SK-N-SH treated with all-trans-retinoic acid at 6 μM for 48 hours (cell line): ENCODE data around the gene TFCP2L1.

Source experiments
- ATAC-seq: fragments of 200-7000 bp; cut with Tn5 transposase; 3 replicates; pipeline ENCODE4 v1.9.1; 2020; ENCODE audit warnings: mild to moderate bottlenecking, moderate library complexity
- ARNTL ChIP-seq: fragments of 450-650 bp; formaldehyde crosslinking; IDR thresholded peaks from 2 replicates; pipeline ENCODE4 v1.5.0; 2020; ENCODE audit warnings: low read depth, mild to moderate bottlenecking, moderate library complexity, borderline replicate concordance
- BACH2 ChIP-seq: fragments of 250-450 bp; sonication (Bioruptor Pico); IDR thresholded peaks from 2 replicates; pipeline ENCODE4 v1.9.0; 2021; ENCODE audit warnings: mild to moderate bottlenecking, borderline replicate concordance
- CSDC2 ChIP-seq: fragments of 250-450 bp; sonication (Bioruptor Pico); IDR thresholded peaks from 2 replicates; pipeline ENCODE4 v1.5.0; 2020; ENCODE audit warnings: mild to moderate bottlenecking, moderate library complexity
- ESRRG ChIP-seq: fragments of 250-450 bp; sonication (Bioruptor Pico); IDR thresholded peaks from 2 replicates; pipeline ENCODE4 v1.6.1; 2021; ENCODE audit warnings: mild to moderate bottlenecking
- ISL1 ChIP-seq: fragments of 250-450 bp; sonication (Bioruptor Pico); IDR thresholded peaks from 2 replicates; pipeline ENCODE4 v2.1.2; 2022; ENCODE audit warnings: mild to moderate bottlenecking, moderate library complexity
- OSR1 ChIP-seq: fragments of 250-450 bp; sonication (Bioruptor Pico); IDR thresholded peaks from 2 replicates; pipeline ENCODE4 v1.8.0; 2022; ENCODE audit warnings: moderate library complexity, mild to moderate bottlenecking, inconsistent platforms
- PPARA ChIP-seq: fragments of 250-450 bp; sonication (Bioruptor Pico); IDR thresholded peaks from 2 replicates; pipeline ENCODE4 v1.5.0; 2020; ENCODE audit warnings: mild to moderate bottlenecking, borderline replicate concordance
- RARB ChIP-seq: fragments of 250-450 bp; sonication (Bioruptor Pico); IDR thresholded peaks from 2 replicates; pipeline ENCODE4 v1.8.0; 2021; ENCODE audit warnings: mild to moderate bottlenecking, moderate library complexity
- SNAI2 ChIP-seq: fragments of 250-450 bp; sonication (Bioruptor Pico); IDR thresholded peaks from 2 replicates; pipeline ENCODE4 v1.5.0; 2020; ENCODE audit warnings: mild to moderate bottlenecking, moderate library complexity
- TCF4 ChIP-seq: fragments of 250-450 bp; sonication (Bioruptor Pico); IDR thresholded peaks from 2 replicates; pipeline ENCODE4 v1.8.0; 2021; ENCODE audit warnings: mild to moderate bottlenecking, moderate library complexity, borderline replicate concordance
- TOX ChIP-seq: fragments of 250-450 bp; sonication (Bioruptor Pico); IDR thresholded peaks from 2 replicates; pipeline ENCODE4 v1.8.0; 2021; ENCODE audit warnings: mild to moderate bottlenecking, moderate library complexity, borderline replicate concordance
- ZC3H10 ChIP-seq: fragments of 250-450 bp; sonication (Bioruptor Pico); IDR thresholded peaks from 2 replicates; pipeline ENCODE4 v1.5.1; 2021; ENCODE audit warnings: mild to moderate bottlenecking, moderate library complexity
- ZFP3 ChIP-seq: fragments of 250-450 bp; sonication (Bioruptor Pico); IDR thresholded peaks from 2 replicates; pipeline ENCODE4 v1.5.0; 2020; ENCODE audit warnings: mild to moderate bottlenecking, moderate library complexity
- ZFP30 ChIP-seq: fragments of 450-650 bp; formaldehyde crosslinking; IDR thresholded peaks from 2 replicates; pipeline ENCODE4 v1.5.0; 2022; ENCODE audit warnings: mild to moderate bottlenecking, moderate library complexity
- ZNF565 ChIP-seq: fragments of 450-650 bp; formaldehyde crosslinking; conservative IDR thresholded peaks from 2 replicates; pipeline ENCODE4 v1.5.0; 2020; ENCODE audit warnings: low read depth, mild to moderate bottlenecking, moderate library complexity
- ZNF8 ChIP-seq: fragments of 450-650 bp; formaldehyde crosslinking; IDR thresholded peaks from 2 replicates; pipeline ENCODE4 v1.5.0; 2020; ENCODE audit warnings: mild to moderate bottlenecking, moderate library complexity
- TF ChIP-seq, protein P1 (sequence below): fragments of 250-450 bp; sonication (Bioruptor Pico); IDR thresholded peaks from 2 replicates; pipeline ENCODE4 v1.8.0; 2020; ENCODE audit warnings: mild to moderate bottlenecking, moderate library complexity, borderline replicate concordance
- TF ChIP-seq, protein P2 (sequence below): fragments of 250-450 bp; sonication (Bioruptor Pico); IDR thresholded peaks from 2 replicates; pipeline ENCODE4 v1.5.0; 2020; ENCODE audit warnings: mild to moderate bottlenecking, moderate library complexity
- TF ChIP-seq, protein P3 (sequence below): fragments of 250-450 bp; sonication (Bioruptor Pico); IDR thresholded peaks from 2 replicates; pipeline ENCODE4 v1.8.0; 2021; ENCODE audit warnings: low read depth, mild to moderate bottlenecking, moderate library complexity, borderline replicate concordance

The TFCP2L1 gene

DNA sequence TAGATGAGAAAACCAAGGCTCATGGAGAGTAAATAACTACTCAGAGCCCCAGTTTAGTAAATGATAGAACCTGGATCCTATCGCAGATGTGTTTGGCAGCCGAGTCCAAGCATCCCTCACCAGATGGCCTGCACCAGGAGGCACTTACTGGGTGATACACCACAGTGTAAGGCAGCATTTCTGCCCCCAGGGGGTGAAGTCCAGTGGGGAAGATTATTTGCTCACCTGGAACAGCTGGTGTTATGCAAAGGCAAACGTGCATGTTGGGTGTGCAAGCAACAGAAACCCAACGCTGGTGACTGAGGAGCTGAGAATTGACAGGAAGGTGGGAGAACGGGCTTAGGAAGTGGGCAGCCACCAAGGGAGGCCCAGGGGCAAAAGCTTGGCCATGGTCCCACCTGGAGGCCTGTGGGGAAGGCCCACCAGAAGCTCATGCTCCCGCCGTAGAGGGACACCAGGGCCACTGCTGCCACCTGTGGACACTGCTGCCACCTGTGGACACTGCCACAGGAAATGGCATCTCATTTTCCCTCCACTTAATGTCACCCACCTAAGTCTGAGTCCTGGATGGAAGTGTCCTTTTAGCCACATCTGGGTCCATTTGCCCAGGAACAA, 100.6 kb downstream of the TFCP2L1 start:
- TF ChIP-seq BACH2 (no peak), OSR1 (CRISPR knock-in tag) (no peak), TOX (no peak), ZNF8 (no peak), ZFP3 (CRISPR knock-in tag) (no peak), ZFP30 (CRISPR knock-in tag) (no peak), ARNTL (CRISPR knock-in tag) (no peak), TCF4 (CRISPR knock-in tag) (no peak), CSDC2 (CRISPR knock-in tag) (no peak)
- TF ChIP-seq, protein P1, sequence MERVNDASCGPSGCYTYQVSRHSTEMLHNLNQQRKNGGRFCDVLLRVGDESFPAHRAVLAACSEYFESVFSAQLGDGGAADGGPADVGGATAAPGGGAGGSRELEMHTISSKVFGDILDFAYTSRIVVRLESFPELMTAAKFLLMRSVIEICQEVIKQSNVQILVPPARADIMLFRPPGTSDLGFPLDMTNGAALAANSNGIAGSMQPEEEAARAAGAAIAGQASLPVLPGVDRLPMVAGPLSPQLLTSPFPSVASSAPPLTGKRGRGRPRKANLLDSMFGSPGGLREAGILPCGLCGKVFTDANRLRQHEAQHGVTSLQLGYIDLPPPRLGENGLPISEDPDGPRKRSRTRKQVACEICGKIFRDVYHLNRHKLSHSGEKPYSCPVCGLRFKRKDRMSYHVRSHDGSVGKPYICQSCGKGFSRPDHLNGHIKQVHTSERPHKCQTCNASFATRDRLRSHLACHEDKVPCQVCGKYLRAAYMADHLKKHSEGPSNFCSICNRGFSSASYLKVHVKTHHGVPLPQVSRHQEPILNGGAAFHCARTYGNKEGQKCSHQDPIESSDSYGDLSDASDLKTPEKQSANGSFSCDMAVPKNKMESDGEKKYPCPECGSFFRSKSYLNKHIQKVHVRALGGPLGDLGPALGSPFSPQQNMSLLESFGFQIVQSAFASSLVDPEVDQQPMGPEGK (CRISPR knock-in tag) = no peak
- no peak for ATAC-seq

DNA sequence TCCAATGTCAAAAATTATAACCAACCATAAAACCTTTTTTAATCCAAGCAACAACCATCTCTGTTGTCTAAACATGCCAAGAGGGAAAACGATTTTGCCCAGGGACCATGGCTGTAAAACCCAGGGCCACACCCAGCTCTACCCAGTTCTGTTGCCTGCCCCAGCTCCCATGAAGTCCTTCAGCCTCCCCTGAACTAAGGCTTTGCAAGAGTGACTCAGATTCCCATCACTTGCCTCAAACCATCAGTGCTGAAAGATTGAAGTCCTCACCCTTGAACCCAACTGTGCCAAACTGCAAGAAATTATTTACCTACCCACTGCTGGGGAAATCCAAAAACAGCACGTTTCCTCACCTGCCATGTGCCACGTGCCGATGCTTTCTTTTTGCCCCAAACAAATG, 102.5 kb downstream of the TFCP2L1 start:
- ATAC-seq = no peak
- no peak for TF ChIP-seq BACH2
- TF ChIP-seq, protein P2, sequence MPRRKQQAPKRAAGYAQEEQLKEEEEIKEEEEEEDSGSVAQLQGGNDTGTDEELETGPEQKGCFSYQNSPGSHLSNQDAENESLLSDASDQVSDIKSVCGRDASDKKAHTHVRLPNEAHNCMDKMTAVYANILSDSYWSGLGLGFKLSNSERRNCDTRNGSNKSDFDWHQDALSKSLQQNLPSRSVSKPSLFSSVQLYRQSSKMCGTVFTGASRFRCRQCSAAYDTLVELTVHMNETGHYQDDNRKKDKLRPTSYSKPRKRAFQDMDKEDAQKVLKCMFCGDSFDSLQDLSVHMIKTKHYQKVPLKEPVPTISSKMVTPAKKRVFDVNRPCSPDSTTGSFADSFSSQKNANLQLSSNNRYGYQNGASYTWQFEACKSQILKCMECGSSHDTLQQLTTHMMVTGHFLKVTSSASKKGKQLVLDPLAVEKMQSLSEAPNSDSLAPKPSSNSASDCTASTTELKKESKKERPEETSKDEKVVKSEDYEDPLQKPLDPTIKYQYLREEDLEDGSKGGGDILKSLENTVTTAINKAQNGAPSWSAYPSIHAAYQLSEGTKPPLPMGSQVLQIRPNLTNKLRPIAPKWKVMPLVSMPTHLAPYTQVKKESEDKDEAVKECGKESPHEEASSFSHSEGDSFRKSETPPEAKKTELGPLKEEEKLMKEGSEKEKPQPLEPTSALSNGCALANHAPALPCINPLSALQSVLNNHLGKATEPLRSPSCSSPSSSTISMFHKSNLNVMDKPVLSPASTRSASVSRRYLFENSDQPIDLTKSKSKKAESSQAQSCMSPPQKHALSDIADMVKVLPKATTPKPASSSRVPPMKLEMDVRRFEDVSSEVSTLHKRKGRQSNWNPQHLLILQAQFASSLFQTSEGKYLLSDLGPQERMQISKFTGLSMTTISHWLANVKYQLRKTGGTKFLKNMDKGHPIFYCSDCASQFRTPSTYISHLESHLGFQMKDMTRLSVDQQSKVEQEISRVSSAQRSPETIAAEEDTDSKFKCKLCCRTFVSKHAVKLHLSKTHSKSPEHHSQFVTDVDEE = no peak
- no peak for TF ChIP-seq RARB (CRISPR knock-in tag)
- no peak for TF ChIP-seq ZFP30 (CRISPR knock-in tag)
- no peak for TF ChIP-seq PPARA (CRISPR knock-in tag)
- no peak for TF ChIP-seq SNAI2 (CRISPR knock-in tag)
- TF ChIP-seq ESRRG = no peak
- TF ChIP-seq, protein P3, sequence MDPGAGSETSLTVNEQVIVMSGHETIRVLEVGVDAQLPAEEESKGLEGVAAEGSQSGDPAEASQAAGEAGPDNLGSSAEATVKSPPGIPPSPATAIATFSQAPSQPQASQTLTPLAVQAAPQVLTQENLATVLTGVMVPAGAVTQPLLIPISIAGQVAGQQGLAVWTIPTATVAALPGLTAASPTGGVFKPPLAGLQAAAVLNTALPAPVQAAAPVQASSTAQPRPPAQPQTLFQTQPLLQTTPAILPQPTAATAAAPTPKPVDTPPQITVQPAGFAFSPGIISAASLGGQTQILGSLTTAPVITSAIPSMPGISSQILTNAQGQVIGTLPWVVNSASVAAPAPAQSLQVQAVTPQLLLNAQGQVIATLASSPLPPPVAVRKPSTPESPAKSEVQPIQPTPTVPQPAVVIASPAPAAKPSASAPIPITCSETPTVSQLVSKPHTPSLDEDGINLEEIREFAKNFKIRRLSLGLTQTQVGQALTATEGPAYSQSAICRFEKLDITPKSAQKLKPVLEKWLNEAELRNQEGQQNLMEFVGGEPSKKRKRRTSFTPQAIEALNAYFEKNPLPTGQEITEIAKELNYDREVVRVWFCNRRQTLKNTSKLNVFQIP = no peak
- TF ChIP-seq, protein P1 (CRISPR knock-in tag) = no peak
- TF ChIP-seq ISL1 (CRISPR knock-in tag) = no peak
- no peak for TF ChIP-seq TOX
- TF ChIP-seq ZC3H10 (CRISPR knock-in tag) = no peak
- no peak for TF ChIP-seq ZFP3 (CRISPR knock-in tag)

DNA sequence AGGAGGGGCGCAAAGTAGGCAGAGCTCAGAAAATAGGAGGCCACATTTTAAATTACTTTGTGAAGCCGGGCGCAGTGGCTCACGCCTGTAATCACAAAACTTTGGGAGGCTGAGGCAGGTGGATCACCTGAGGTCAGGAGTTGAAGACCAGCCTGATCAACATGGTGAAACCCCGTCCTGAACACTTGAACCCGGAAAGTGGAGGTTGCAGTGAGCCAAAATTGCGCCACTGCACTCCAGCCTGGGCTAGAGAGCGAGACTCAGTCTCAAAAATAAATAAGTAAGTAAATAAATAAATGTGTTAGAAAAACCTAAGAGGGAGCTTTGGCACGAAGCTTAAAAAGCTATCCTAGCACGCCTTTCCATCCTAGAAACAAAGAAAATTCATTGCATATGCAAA, 105.5 kb downstream of the TFCP2L1 start:
- no peak for TF ChIP-seq TCF4 (CRISPR knock-in tag)
- ATAC-seq = no peak

DNA sequence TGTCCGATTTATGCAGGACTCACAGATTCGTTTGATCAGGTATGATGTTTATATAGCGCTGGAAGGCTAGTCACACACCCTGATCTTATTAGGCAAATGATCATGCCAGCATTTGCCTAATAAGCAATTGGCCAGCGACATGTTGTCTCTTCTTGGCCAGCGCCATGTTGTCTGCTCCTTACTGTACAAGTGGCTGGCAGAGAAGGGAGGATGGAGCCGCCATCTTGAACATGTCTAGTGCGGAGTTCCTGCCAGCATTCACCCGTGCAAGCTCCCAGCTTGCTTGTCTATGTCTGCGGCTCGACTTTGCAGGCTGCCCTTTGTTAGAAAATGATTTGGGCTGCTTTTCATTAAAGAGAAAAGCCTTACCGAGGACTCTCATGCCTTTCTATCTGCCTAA, 106.3 kb downstream of the TFCP2L1 start:
- TF ChIP-seq, protein P2 = no peak
- TF ChIP-seq ZFP30 (CRISPR knock-in tag) = no peak
- no peak for TF ChIP-seq BACH2
- no peak for TF ChIP-seq OSR1 (CRISPR knock-in tag)
- no peak for TF ChIP-seq TOX
- no peak for TF ChIP-seq ZNF565 (CRISPR knock-in tag)
- no peak for ATAC-seq
